ENCODE results near the gene COL1A1.

Gene COL1A1

GRCh38 chr17:50201276-50201854 lies at the start of gene COL1A1:
TSS of gene COL1A1 (minus strand) at chr17:50201631. CDS start at chr17:50201513, 118 bp downstream.
- DNase-seq (ENCODE audit: low read depth in 2 of 2) = peak; percentile 91 to 94

- no peak for DNase-seq (ENCODE audit: low read depth in 2 of 2)
Measured at GRCh38 chr17:50248255-50248654, 46.8 kb upstream of the COL1A1 start.

- no peak for DNase-seq (ENCODE audit: low read depth in 2 of 2)
Measured at GRCh38 chr17:50244771-50245170, 43.3 kb upstream of the COL1A1 start.

GRCh38 chr17:50241431-50241830 lies 40.0 kb upstream of the COL1A1 start:
- DNase-seq (ENCODE audit: low read depth in 2 of 2) = no peak

GRCh38 chr17:50240851-50241250 lies 39.4 kb upstream of the COL1A1 start:
- DNase-seq (ENCODE audit: low read depth in 2 of 2) = no peak

- no peak for DNase-seq (ENCODE audit: low read depth in 2 of 2)
Measured at GRCh38 chr17:50239937-50240336, 38.5 kb upstream of the COL1A1 start.

- DNase-seq (ENCODE audit: low read depth in 2 of 2) = no peak
Measured at GRCh38 chr17:50238601-50239280, 37.3 kb upstream of the COL1A1 start.

GRCh38 chr17:50237901-50238300 lies 36.5 kb upstream of the COL1A1 start:
- DNase-seq (ENCODE audit: low read depth in 2 of 2) = no peak

GRCh38 chr17:50234581-50234980 lies 33.1 kb upstream of the COL1A1 start:
- no peak for DNase-seq (ENCODE audit: low read depth in 2 of 2)

- DNase-seq (ENCODE audit: low read depth in 2 of 2) = no peak
Measured at GRCh38 chr17:50225701-50226240, 24.3 kb upstream of the COL1A1 start.

- DNase-seq (ENCODE audit: low read depth in 2 of 2) = no peak
Measured at GRCh38 chr17:50222922-50223321, 21.5 kb upstream of the COL1A1 start.

- no peak for DNase-seq (ENCODE audit: low read depth in 2 of 2)
Measured at GRCh38 chr17:50221864-50222545, 20.6 kb upstream of the COL1A1 start.

- DNase-seq (ENCODE audit: low read depth in 2 of 2) = no peak
Measured at GRCh38 chr17:50221266-50221863, 19.9 kb upstream of the COL1A1 start.

- DNase-seq (ENCODE audit: low read depth in 2 of 2) = no peak
Measured at GRCh38 chr17:50220811-50221210, 19.4 kb upstream of the COL1A1 start.

- DNase-seq (ENCODE audit: low read depth in 2 of 2) = no peak
Measured at GRCh38 chr17:50219939-50220465, 18.6 kb upstream of the COL1A1 start.

GRCh38 chr17:50219342-50219741 lies 17.9 kb upstream of the COL1A1 start:
- DNase-seq (ENCODE audit: low read depth in 2 of 2) = peak; percentile 83 to 84

GRCh38 chr17:50218771-50219315 lies 17.4 kb upstream of the COL1A1 start:
- DNase-seq (ENCODE audit: low read depth in 2 of 2) = peak; percentile 86 to 90

GRCh38 chr17:50218071-50218759 lies 16.8 kb upstream of the COL1A1 start:
- no peak for DNase-seq (ENCODE audit: low read depth in 2 of 2)

- no peak for DNase-seq (ENCODE audit: low read depth in 2 of 2)
Measured at GRCh38 chr17:50217591-50217990, 16.2 kb upstream of the COL1A1 start.

GRCh38 chr17:50214976-50215760 lies 13.7 kb upstream of the COL1A1 start:
- DNase-seq (ENCODE audit: low read depth in 2 of 2) = no peak

Data from fibroblast of skin of left quadriceps (primary cell).